K562 (cell line): ENCODE results near the gene CEP131. TPM values are rescaled to one million over a fixed set of nuclear protein-coding genes. Genes with fewer than 3 reads are reported as not detected.
A peak's percentile ranks its signal among the peaks of the same experiment; 100 is the strongest.

Experiments used
- CTCF ChIP-seq, 3 experiments: IDR thresholded peaks in 2 of 3; conservative IDR thresholded peaks in 1 of 3; 2 replicates each; pipeline ENCODE4 v1.5.1; 2011 to 2012; ENCODE audit warnings: low read length in 3 of 3, mild to moderate bottlenecking in 3 of 3, control low read depth in 2 of 3, improper control_type of control experiment in 1 of 3, inconsistent platforms in 1 of 3, low read depth in 1 of 3, mixed read lengths in 1 of 3, moderate library complexity in 1 of 3; ENCODE audit not compliant: insufficient read depth in 2 of 3
- RAD21 ChIP-seq, 2 experiments: fragments of 250-450 bp in 1 of 2; fragments of 450-650 bp in 1 of 2; sonication (Bioruptor Pico) in 1 of 2; formaldehyde crosslinking in 1 of 2; IDR thresholded peaks in 1 of 2; conservative IDR thresholded peaks in 1 of 2; 2 replicates each; pipeline versions ENCODE4 v1.4.0 to v1.8.0; 2020 to 2022; ENCODE audit warnings: mild to moderate bottlenecking in 2 of 2, moderate library complexity in 1 of 2
- RB1 ChIP-seq: fragments of 450-650 bp; IDR thresholded peaks from 2 replicates; pipeline ENCODE4 v1.6.1; 2017; ENCODE audit warnings: low read depth, mild to moderate bottlenecking
- polyA plus RNA-seq, 8 experiments: library from polyadenylated mRNA; depleted of rRNA in 4 of 8; stranded (reverse) in 5 of 8; unstranded in 3 of 8; fragments of >200 nt; fragmentation: Nextera tagmentation in 2 of 8; fragmentation: Illumina TruSeq in 1 of 8; extraction: Ambion mirVana in 2 of 8; extraction: Trizol in 1 of 8; gene quantifications; 2 replicates each; pipeline versions ENCODE4 v1.2.1 to v1.2.3, GENCODE V29; 2011 to 2014; ENCODE audit warnings: inconsistent platforms in 1 of 8, missing spikeins in 1 of 8
- total RNA-seq, 7 experiments: library from RNA; depleted of rRNA in 6 of 7; stranded (reverse); fragments of >200 nt in 6 of 7; fragmentation: Illumina TruSeq in 2 of 7; extraction: Trizol in 2 of 7; gene quantifications; 2 replicates each; pipeline versions ENCODE4 v1.2.1 to v1.2.3, GENCODE V29; 2011 to 2021; ENCODE audit warnings: low replicate concordance in 1 of 7
- TF ChIP-seq, protein P1 (sequence below): sonication (generic); formaldehyde crosslinking; IDR thresholded peaks from 2 replicates; pipeline ENCODE4 v1.8.1; 2023; ENCODE audit warnings: mild to moderate bottlenecking, missing genetic modification reagents
- TF ChIP-seq, protein P2 (sequence below): sonication (generic); formaldehyde crosslinking; IDR thresholded peaks from 2 replicates; pipeline ENCODE4 v1.8.1; 2023; ENCODE audit warnings: missing genetic modification reagents, mild to moderate bottlenecking, borderline replicate concordance

CEP131 gene
- total and polyA plus RNA-seq, 9 of the 15 experiments (the other 6 are each of a cell fraction or from before 2014, with no cell fraction given), result 0.24 to 21.2 (median 2.3) TPM

- TF ChIP-seq, protein P1, sequence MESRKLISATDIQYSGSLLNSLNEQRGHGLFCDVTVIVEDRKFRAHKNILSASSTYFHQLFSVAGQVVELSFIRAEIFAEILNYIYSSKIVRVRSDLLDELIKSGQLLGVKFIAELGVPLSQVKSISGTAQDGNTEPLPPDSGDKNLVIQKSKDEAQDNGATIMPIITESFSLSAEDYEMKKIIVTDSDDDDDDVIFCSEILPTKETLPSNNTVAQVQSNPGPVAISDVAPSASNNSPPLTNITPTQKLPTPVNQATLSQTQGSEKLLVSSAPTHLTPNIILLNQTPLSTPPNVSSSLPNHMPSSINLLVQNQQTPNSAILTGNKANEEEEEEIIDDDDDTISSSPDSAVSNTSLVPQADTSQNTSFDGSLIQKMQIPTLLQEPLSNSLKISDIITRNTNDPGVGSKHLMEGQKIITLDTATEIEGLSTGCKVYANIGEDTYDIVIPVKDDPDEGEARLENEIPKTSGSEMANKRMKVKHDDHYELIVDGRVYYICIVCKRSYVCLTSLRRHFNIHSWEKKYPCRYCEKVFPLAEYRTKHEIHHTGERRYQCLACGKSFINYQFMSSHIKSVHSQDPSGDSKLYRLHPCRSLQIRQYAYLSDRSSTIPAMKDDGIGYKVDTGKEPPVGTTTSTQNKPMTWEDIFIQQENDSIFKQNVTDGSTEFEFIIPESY (CRISPR knock-in tag), result peak; percentile 65
- TF ChIP-seq CTCF (IDR thresholded peaks at IDR 0.05 in 2 of 3, conservative IDR thresholded peaks at IDR 0.05 in 1 of 3; ENCODE audit: insufficient read depth in 2 of 3, low read depth in 1 of 3, low read length in 3 of 3) (peak; percentile 58 to 65 (median 62)), RAD21 (CRISPR knock-in tag; conservative IDR thresholded peaks at IDR 0.05 in 1 of 2, IDR thresholded peaks at IDR 0.05 in 1 of 2) (peak in 1 of 2 experiments; percentile 51; a peak in 2 of 4 replicates), RB1 (peak; percentile 44; the same call in 1 of the 2 replicates)
- TF ChIP-seq, protein P2, sequence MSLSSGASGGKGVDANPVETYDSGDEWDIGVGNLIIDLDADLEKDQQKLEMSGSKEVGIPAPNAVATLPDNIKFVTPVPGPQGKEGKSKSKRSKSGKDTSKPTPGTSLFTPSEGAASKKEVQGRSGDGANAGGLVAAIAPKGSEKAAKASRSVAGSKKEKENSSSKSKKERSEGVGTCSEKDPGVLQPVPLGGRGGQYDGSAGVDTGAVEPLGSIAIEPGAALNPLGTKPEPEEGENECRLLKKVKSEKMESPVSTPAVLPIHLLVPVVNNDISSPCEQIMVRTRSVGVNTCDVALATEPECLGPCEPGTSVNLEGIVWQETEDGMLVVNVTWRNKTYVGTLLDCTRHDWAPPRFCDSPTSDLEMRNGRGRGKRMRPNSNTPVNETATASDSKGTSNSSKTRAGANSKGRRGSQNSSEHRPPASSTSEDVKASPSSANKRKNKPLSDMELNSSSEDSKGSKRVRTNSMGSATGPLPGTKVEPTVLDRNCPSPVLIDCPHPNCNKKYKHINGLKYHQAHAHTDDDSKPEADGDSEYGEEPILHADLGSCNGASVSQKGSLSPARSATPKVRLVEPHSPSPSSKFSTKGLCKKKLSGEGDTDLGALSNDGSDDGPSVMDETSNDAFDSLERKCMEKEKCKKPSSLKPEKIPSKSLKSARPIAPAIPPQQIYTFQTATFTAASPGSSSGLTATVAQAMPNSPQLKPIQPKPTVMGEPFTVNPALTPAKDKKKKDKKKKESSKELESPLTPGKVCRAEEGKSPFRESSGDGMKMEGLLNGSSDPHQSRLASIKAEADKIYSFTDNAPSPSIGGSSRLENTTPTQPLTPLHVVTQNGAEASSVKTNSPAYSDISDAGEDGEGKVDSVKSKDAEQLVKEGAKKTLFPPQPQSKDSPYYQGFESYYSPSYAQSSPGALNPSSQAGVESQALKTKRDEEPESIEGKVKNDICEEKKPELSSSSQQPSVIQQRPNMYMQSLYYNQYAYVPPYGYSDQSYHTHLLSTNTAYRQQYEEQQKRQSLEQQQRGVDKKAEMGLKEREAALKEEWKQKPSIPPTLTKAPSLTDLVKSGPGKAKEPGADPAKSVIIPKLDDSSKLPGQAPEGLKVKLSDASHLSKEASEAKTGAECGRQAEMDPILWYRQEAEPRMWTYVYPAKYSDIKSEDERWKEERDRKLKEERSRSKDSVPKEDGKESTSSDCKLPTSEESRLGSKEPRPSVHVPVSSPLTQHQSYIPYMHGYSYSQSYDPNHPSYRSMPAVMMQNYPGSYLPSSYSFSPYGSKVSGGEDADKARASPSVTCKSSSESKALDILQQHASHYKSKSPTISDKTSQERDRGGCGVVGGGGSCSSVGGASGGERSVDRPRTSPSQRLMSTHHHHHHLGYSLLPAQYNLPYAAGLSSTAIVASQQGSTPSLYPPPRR (CRISPR knock-in tag), result no peak
Measured at GRCh38 chr17:81254955-81255717, 32.4 kb upstream of the CEP131 start (continued).
